ENCODE measurements around the gene ODAD3.

DNA sequence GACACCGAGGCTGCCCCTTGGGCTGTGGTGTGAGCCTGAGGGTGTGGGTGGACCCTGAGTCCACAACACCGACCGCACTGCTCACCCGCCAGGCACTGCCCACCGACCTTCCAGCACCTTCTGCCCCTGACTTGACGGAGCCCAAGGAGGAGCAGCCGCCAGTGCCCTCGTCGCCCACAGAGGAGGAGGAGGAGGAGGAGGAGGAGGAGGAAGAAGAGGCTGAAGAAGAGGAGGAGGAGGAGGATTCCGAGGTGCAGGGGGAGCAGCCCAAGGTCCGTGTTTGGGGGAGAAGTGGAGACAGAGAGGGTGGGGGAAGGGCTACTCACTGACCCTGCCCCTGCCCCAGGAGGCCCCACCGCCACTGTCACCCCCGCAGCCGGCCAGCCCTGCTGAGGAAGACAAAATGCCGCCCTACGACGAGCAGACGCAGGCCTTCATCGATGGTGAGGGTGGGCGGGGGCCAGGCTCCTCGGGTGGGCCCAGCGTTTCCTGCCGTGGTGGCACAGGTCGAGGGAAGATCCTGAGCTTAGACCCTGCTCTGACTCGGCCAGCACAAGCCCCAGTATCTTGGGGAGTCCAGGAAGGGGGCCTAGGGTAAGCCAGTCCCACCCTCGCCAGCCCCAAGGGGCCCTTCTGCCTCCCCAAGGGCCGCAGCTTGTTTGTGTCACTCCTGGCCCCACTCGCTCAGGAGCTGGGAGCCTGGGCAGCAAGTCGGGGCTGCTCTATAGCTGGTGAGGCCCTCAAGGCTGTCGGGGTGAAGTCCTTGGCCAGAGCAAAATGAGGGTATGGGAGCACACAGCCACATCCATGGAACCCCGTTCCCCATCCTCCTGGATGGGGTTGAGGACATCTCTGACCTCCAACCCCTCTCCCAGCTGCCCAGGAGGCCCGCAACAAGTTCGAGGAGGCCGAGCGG, 12.7 kb upstream of the ODAD3 start:
- TF ChIP-seq EZH2 (IDR thresholded peaks at IDR 0.05; ENCODE audit: low read length, unreplicated experiment) (no peak), EZH2phosphoT487 (IDR thresholded peaks at IDR 0.05; ENCODE audit: borderline replicate concordance, low read length) (no peak)
- TF ChIP-seq, protein P1, sequence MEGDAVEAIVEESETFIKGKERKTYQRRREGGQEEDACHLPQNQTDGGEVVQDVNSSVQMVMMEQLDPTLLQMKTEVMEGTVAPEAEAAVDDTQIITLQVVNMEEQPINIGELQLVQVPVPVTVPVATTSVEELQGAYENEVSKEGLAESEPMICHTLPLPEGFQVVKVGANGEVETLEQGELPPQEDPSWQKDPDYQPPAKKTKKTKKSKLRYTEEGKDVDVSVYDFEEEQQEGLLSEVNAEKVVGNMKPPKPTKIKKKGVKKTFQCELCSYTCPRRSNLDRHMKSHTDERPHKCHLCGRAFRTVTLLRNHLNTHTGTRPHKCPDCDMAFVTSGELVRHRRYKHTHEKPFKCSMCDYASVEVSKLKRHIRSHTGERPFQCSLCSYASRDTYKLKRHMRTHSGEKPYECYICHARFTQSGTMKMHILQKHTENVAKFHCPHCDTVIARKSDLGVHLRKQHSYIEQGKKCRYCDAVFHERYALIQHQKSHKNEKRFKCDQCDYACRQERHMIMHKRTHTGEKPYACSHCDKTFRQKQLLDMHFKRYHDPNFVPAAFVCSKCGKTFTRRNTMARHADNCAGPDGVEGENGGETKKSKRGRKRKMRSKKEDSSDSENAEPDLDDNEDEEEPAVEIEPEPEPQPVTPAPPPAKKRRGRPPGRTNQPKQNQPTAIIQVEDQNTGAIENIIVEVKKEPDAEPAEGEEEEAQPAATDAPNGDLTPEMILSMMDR (conservative IDR thresholded peaks at IDR 0.05; ENCODE audit: low read depth, low read length) = no peak
